NCI-H82 treated with DMSO at 0.1 percent for 48 hours (cell line): ENCODE measurements around the gene AZIN2.
"Not testable (repeated sequence)": the region's sequence is repeated elsewhere in the genome, so short reads cannot be mapped to it uniquely, and the experiment has no call there.

ENCODE experiments used
- DNase-seq: peaks from one replicate; lab custom pipeline; 2025; ENCODE audit not compliant: unreplicated experiment; lab: John Stamatoyannopoulos, UW

AZIN2 gene

GRCh38 chr1:33126411-33127000, 45.6 kb downstream of the AZIN2 start:
- DNase-seq = no peak

GRCh38 chr1:33127001-33127823, 46.3 kb downstream of the AZIN2 start:
- peak; percentile 97 for DNase-seq

- no peak for DNase-seq
Observed at GRCh38 chr1:33128781-33129180, 47.8 kb downstream of the AZIN2 start.

- peak; percentile 6 for DNase-seq
Observed at GRCh38 chr1:33130297-33130696, 49.3 kb downstream of the AZIN2 start.

- no peak for DNase-seq
Observed at GRCh38 chr1:33131191-33131590, 50.2 kb downstream of the AZIN2 start.

GRCh38 chr1:33132549-33132948, 51.6 kb downstream of the AZIN2 start:
- no peak for DNase-seq

- DNase-seq = no peak
Observed at GRCh38 chr1:33133478-33134105, 52.6 kb downstream of the AZIN2 start.

GRCh38 chr1:33136041-33136440, 55.1 kb downstream of the AZIN2 start:
- not testable (repeated sequence) for DNase-seq

- peak; percentile 44 for DNase-seq
Observed at GRCh38 chr1:33137800-33138199, 56.8 kb downstream of the AZIN2 start.

- DNase-seq = peak; percentile 49
Observed at GRCh38 chr1:33140153-33141149, 59.5 kb downstream of the AZIN2 start.

- no peak for DNase-seq
Observed at GRCh38 chr1:33141216-33141615, 60.3 kb downstream of the AZIN2 start.

GRCh38 chr1:33141781-33142180, 60.8 kb downstream of the AZIN2 start:
- DNase-seq = no peak

- DNase-seq = no peak
Observed at GRCh38 chr1:33142483-33143064, 61.6 kb downstream of the AZIN2 start.

- DNase-seq = no peak
Observed at GRCh38 chr1:33143176-33143575, 62.2 kb downstream of the AZIN2 start.

- no peak for DNase-seq
Observed at GRCh38 chr1:33143698-33144097, 62.7 kb downstream of the AZIN2 start.

- no peak for DNase-seq
Observed at GRCh38 chr1:33146003-33146402, 65.0 kb downstream of the AZIN2 start.

- no peak for DNase-seq
Observed at GRCh38 chr1:33147275-33147996, 66.5 kb downstream of the AZIN2 start.

GRCh38 chr1:33147997-33148314, 67.0 kb downstream of the AZIN2 start:
- no peak for DNase-seq

- no peak for DNase-seq
Observed at GRCh38 chr1:33148615-33149014, 67.7 kb downstream of the AZIN2 start.
